Hepatocyte (in vitro differentiated cells): Measurements from ENCODE around the gene SERGEF. TPM values are rescaled to one million over a fixed set of nuclear protein-coding genes. Genes with fewer than 3 reads are reported as not detected.

Experiments used
- DNase-seq: peaks from one replicate; pipeline ENCODE4 v3.0.0-alpha.2; 2016; ENCODE audit warnings: low spot score
- H2AFZ ChIP-seq: fragments of 200-600 bp; sonication (generic); 2 replicates; pipeline ENCODE4 v1.6.0; 2016; ENCODE audit warnings: antibody characterized with exemption, mild to moderate bottlenecking
- H3K27ac ChIP-seq: fragments of 200-600 bp; sonication (generic); 2 replicates; pipeline ENCODE4 v1.5.1; 2016; ENCODE audit warnings: mild to moderate bottlenecking
- H3K27me3 ChIP-seq: fragments of 200-600 bp; sonication (generic); 2 replicates; pipeline ENCODE4 v1.6.1; 2016
- H3K36me3 ChIP-seq: fragments of 200-600 bp; sonication (generic); replicated peaks from 2 replicates; pipeline ENCODE4 v1.5.1; 2016; ENCODE audit warnings: low read depth; ENCODE audit not compliant: insufficient read depth
- H3K4me1 ChIP-seq: fragments of 200-600 bp; sonication (generic); 2 replicates; pipeline ENCODE4 v1.5.1; 2016; ENCODE audit warnings: mild to moderate bottlenecking, moderate library complexity; ENCODE audit not compliant: insufficient read depth
- H3K4me2 ChIP-seq: fragments of 200-600 bp; sonication (generic); 2 replicates; pipeline ENCODE4 v1.6.0; 2016
- H3K4me3 ChIP-seq: fragments of 200-600 bp; sonication (generic); 2 replicates; pipeline ENCODE4 v1.5.1; 2016; ENCODE audit warnings: mild to moderate bottlenecking
- H3K79me2 ChIP-seq: fragments of 200-600 bp; sonication (generic); 2 replicates; pipeline ENCODE4 v1.6.0; 2017; ENCODE audit warnings: mild to moderate bottlenecking
- H3K9me2 ChIP-seq: fragments of 200-600 bp; sonication (generic); replicated peaks from 2 replicates; pipeline ENCODE4 v1.6.0; 2017; ENCODE audit warnings: mild to moderate bottlenecking; ENCODE audit not compliant: insufficient read depth
- H3K9me3 ChIP-seq: fragments of 200-600 bp; sonication (generic); 2 replicates; pipeline ENCODE4 v1.5.1; 2016; ENCODE audit warnings: low read depth, mild to moderate bottlenecking
- H4K20me1 ChIP-seq: fragments of 200-600 bp; sonication (generic); 2 replicates; pipeline ENCODE4 v1.6.0; 2016; ENCODE audit warnings: mild to moderate bottlenecking; ENCODE audit not compliant: insufficient read depth, poor library complexity, severe bottlenecking
- EZH2 ChIP-seq: fragments of 200-600 bp; sonication (generic); IDR thresholded peaks from 2 replicates; pipeline ENCODE4 v1.6.1; 2016; ENCODE audit warnings: antibody characterized with exemption, mild to moderate bottlenecking, borderline replicate concordance
- EZH2phosphoT487 ChIP-seq: fragments of 200-600 bp; sonication (generic); IDR thresholded peaks from one replicate; pipeline ENCODE4 v1.6.1; 2018; ENCODE audit warnings: antibody characterized with exemption, mild to moderate bottlenecking, low read depth, moderate library complexity; ENCODE audit not compliant: unreplicated experiment, severe bottlenecking
- WGBS: methylation state at CpG from one replicate; pipeline ENCODE4 v1.1.6; 2016; ENCODE audit warnings: low lambda C conversion rate; ENCODE audit errors: missing lambda C conversion rate; 5-methylcytosine and 5-hydroxymethylcytosine counted together
- polyA plus RNA-seq: library from polyadenylated mRNA; unstranded; fragments of >200 nt; fragmentation: Nextera tagmentation; extraction: Ambion mirVana; gene quantifications from 2 replicates; pipeline ENCODE4 v1.2.1, GENCODE V29; 2016
- total RNA-seq: library from RNA; depleted of rRNA; stranded (reverse); fragments of >200 nt; gene quantifications from 2 replicates; pipeline ENCODE4 v1.2.3, GENCODE V29; 2014
- TF ChIP-seq, protein P1 (sequence below): fragments of 200-600 bp; sonication (generic); IDR thresholded peaks from 2 replicates; pipeline ENCODE4 v1.5.1; 2016; ENCODE audit warnings: antibody characterized with exemption, mild to moderate bottlenecking; ENCODE audit not compliant: poor library complexity

Gene SERGEF
- total and polyA plus RNA-seq, 2 experiments from 2014 or later, result 21.7 to 28.7 TPM

DNA sequence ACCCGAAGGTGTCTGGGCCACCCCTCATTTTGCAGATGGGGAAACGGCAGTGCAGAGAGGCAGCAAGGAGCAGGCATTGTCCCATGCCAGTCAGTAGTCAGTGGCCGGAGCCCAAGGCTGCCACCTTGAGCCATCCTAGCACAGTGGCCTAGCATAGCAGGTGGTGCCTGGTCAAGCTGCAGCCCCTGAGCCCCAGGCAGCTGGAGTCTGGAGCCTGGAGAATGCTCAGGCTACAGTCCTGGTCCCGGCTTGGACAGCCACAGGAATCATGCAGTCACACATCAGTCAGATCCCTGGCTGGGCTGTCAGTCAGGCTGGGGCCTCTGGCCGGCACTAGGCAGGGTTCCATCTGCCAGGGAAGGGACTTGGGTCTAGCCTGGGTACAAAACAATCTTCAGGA lies 259.7 kb downstream of the SERGEF start:
- 93% methylated on average over 5 of the region's 5 CpGs for WGBS
- Histone ChIP-seq H3K9me3 (no peaks in the 10 kb centered on the region), H3K4me3 (no peak overlapping the region), H3K9me2 (no peaks in the 10 kb centered on the region), H3K27ac (no peak overlapping the region), H3K27me3 (no peaks in the 10 kb centered on the region), H3K79me2 (no peaks in the 10 kb centered on the region), H3K36me3 (no peaks in the 10 kb centered on the region), H3K4me1 (no peaks in the 10 kb centered on the region), H4K20me1 (no peaks in the 10 kb centered on the region), H3K4me2 (no peak overlapping the region), H2AFZ (no peak overlapping the region)
- DNase-seq, result no peak
- TF ChIP-seq, protein P1, sequence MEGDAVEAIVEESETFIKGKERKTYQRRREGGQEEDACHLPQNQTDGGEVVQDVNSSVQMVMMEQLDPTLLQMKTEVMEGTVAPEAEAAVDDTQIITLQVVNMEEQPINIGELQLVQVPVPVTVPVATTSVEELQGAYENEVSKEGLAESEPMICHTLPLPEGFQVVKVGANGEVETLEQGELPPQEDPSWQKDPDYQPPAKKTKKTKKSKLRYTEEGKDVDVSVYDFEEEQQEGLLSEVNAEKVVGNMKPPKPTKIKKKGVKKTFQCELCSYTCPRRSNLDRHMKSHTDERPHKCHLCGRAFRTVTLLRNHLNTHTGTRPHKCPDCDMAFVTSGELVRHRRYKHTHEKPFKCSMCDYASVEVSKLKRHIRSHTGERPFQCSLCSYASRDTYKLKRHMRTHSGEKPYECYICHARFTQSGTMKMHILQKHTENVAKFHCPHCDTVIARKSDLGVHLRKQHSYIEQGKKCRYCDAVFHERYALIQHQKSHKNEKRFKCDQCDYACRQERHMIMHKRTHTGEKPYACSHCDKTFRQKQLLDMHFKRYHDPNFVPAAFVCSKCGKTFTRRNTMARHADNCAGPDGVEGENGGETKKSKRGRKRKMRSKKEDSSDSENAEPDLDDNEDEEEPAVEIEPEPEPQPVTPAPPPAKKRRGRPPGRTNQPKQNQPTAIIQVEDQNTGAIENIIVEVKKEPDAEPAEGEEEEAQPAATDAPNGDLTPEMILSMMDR, result no peak
- TF ChIP-seq EZH2 (no peak), EZH2phosphoT487 (no peak)

DNA sequence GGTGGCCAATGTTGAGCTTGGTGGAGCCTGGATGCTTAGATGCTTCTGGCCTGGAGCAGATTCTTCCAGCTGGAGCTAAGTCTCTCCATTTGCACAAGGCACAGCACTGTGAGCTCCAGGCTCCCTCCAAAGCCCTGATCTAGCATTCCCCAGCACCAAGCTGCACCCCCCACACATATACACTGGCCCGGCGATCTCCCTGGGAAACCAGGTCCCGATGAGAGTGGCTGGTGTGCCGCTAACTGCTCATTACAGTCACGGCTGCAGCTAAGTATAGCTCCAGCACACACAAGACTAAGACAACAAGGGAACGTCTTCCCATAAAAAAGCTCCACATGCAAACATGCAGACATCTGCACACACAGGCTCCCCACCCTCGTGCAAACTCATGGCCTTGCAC lies 260.7 kb downstream of the SERGEF start:
- Histone ChIP-seq H4K20me1 (no peaks in the 10 kb centered on the region), H3K9me3 (no peaks in the 10 kb centered on the region), H3K79me2 (no peaks in the 10 kb centered on the region), H3K27ac (no peak overlapping the region), H3K4me3 (no peak overlapping the region), H3K9me2 (no peaks in the 10 kb centered on the region), H2AFZ (no peak overlapping the region), H3K4me2 (no peak overlapping the region), H3K36me3 (no peaks in the 10 kb centered on the region), H3K4me1 (no peaks in the 10 kb centered on the region), H3K27me3 (no peaks in the 10 kb centered on the region)
- no peak for DNase-seq
- WGBS, result 74% methylated on average over 7 of the region's 7 CpGs
- TF ChIP-seq EZH2phosphoT487 (no peak), EZH2 (no peak)
- TF ChIP-seq, protein P1, result no peak

DNA sequence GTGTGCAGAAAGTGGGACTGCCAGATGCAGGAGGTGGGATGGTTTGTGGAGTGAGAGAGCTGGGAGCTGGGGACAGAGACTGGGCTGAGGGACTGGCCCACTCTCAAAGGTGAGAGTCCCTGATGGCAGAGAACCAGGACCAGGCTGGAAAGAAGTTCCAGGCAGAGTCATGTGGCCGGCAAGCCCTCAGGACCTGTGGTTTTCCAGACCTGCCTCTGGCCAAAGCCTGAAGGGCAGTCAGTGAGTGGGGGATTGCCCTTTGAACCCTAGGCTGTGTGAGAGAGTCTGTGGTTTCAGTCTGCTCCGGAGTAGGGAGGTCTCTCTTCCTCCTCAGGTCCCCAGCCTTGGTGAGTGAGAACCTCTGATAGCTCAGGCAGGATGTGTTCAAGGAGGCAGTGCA lies 261.3 kb downstream of the SERGEF start:
- no peak for DNase-seq
- no peaks in the 10 kb centered on the region for H4K20me1 ChIP-seq
- H3K27ac ChIP-seq, result no peak overlapping the region
- no peaks in the 10 kb centered on the region for H3K27me3 ChIP-seq
- 66% methylated on average over 2 of the region's 2 CpGs for WGBS
- no peak overlapping the region for H3K4me3 ChIP-seq
- H3K79me2 ChIP-seq, result no peaks in the 10 kb centered on the region
- no peaks in the 10 kb centered on the region for H3K9me2 ChIP-seq
- H3K4me1 ChIP-seq, result no peaks in the 10 kb centered on the region
- no peaks in the 10 kb centered on the region for H3K9me3 ChIP-seq
- TF ChIP-seq, protein P1, result no peak
- TF ChIP-seq EZH2 (no peak), EZH2phosphoT487 (no peak)
- no peak overlapping the region for H3K4me2 ChIP-seq
- no peaks in the 10 kb centered on the region for H3K36me3 ChIP-seq
- no peak overlapping the region for H2AFZ ChIP-seq

DNA sequence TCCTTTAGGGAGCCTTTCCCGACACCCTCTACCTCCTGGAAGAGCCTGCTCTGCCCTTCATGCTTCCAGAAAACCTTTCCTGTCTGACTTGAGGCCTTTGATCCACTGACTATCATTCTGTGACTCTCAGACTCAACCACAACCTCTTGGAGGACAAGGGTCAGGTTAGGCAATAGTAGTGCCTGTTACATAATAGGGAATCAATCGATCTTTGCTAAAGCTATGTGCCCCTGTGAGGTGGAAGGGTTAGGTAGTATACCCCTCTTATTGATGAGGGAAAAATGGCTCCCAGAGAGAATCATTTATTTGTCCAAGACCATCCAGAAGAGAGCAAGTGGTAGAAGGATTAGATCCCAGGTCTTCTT lies 262.1 kb downstream of the SERGEF start:
- no peak for DNase-seq
- H3K27ac ChIP-seq, result no peak overlapping the region
- no peak overlapping the region for H2AFZ ChIP-seq
- H4K20me1 ChIP-seq, result no peaks in the 10 kb centered on the region
- no peaks in the 10 kb centered on the region for H3K36me3 ChIP-seq
- H3K9me2 ChIP-seq, result no peaks in the 10 kb centered on the region
- H3K4me2 ChIP-seq, result no peak overlapping the region
- WGBS, result 60% methylated on average over 2 of the region's 2 CpGs
- H3K79me2 ChIP-seq, result no peaks in the 10 kb centered on the region
- no peak overlapping the region for H3K4me3 ChIP-seq
- no peaks in the 10 kb centered on the region for H3K4me1 ChIP-seq
- no peaks in the 10 kb centered on the region for H3K27me3 ChIP-seq
- TF ChIP-seq EZH2, result no peak
- no peaks in the 10 kb centered on the region for H3K9me3 ChIP-seq
